VCaP (cell line): ENCODE results near the gene TXNDC17.

ENCODE experiments used
- H3K27ac ChIP-seq: fragments of 450-650 bp; 2 replicates; pipeline ENCODE4 v1.5.1; 2017
- TF ChIP-seq, protein P1 (sequence below): fragments of 450-650 bp; conservative IDR thresholded peaks from 2 replicates; pipeline ENCODE4 v1.5.1; 2017; ENCODE audit warnings: mild to moderate bottlenecking, moderate library complexity

TXNDC17 gene

DNA sequence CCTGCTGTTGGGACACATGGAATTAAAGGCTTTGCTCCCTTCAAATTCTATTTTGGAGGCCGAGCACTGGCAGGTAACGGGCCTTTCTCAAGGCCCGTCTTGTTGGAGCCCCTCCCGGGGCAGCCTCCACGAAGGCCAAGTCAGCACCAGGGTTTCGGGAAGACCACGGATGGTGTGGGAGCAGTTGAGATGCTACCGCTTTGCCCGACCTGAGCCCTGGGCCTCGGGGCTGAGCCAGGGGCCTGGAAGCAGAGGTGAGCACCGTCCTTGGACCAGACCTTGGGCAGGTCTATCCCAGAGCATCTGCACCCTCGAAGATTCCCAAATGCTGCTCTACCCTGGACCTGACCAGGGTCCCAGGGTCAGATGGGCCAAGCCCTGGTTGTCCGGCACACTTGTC, 33.7 kb downstream of the TXNDC17 start:
- TF ChIP-seq, protein P1, sequence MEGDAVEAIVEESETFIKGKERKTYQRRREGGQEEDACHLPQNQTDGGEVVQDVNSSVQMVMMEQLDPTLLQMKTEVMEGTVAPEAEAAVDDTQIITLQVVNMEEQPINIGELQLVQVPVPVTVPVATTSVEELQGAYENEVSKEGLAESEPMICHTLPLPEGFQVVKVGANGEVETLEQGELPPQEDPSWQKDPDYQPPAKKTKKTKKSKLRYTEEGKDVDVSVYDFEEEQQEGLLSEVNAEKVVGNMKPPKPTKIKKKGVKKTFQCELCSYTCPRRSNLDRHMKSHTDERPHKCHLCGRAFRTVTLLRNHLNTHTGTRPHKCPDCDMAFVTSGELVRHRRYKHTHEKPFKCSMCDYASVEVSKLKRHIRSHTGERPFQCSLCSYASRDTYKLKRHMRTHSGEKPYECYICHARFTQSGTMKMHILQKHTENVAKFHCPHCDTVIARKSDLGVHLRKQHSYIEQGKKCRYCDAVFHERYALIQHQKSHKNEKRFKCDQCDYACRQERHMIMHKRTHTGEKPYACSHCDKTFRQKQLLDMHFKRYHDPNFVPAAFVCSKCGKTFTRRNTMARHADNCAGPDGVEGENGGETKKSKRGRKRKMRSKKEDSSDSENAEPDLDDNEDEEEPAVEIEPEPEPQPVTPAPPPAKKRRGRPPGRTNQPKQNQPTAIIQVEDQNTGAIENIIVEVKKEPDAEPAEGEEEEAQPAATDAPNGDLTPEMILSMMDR: no peak
- no peak overlapping the region for H3K27ac ChIP-seq

DNA sequence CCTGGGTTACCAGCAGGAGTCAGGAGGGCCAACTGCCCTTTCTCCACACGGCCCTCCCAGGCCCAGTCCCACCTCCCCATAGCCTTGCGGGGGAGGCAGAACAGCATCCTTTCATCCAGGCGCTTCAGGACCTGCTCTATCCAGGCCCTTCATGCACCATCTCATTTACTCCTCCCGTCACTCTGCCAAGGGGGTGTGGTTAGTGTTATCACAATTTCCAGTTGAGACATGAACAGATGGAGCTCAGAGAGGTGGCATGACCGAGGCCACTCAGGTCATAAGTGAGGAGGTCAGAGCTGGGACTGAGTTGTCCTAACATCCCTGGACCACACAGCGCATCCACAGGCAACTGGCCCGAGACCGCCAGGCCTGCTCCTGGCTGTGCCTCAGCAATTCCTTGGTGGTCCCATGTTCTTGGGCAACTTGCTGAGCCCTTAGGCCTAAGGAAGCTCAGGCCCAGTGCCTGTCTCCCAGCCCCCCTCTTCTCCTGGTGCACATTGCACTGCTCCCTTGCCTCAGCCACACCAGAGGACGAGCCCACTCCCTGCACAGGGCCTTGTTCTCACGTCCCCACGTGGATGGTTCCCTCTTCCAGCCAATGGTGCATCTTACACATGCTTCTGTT, 34.5 kb downstream of the TXNDC17 start:
- no peak overlapping the region for H3K27ac ChIP-seq
- TF ChIP-seq, protein P1: no peak

DNA sequence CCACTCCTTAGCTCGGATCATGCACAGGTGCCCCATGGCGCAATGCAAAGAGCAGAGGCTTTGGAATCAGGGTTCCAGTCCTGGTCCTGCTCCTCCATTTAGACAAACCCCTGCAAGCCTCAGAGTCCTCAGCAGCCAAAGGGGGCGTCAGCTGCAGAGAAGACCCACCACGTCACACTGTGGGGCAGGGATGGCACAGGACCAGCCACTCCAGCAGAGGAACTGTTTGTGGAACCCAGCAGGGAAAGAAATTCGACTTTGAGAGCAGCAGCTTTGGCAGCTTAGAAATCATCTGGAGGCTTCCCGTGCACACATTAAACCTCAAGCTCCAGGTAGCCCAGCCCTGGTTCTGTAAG, 35.9 kb downstream of the TXNDC17 start:
- TF ChIP-seq, protein P1: no peak
- H3K27ac ChIP-seq: no peak overlapping the region

DNA sequence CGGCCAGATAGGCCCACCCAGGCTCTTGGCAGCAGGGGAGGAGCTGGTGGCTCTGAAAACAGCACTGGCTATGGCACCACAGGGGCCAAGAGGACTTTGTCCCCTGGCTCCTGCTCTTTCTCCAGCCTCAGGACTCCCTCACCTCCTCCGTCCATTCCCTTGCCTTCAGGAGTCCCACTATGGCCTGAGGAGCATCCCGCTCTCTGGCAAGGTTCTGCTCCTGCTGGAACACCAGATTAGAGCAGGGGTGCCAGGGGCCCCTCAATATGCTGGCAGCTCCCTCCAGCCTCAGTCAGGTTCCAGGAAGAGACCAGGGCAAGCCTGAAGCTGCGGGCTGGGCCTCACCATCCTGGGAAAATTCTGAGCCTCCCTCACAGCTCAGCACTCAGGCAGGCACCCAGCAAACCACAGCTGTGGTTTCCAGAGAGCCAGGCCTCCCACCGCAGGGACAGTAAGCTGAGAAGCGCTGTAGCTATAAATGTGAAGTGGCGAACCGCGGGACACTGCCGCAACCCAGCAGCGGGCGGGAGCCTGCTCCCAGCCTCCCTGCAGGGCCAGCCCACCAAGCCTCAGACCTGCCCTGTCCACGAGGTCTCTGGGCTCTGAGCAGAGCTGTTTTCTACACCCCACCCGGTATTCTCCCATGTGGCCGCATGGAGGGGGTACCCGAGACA, 36.4 kb downstream of the TXNDC17 start:
- TF ChIP-seq, protein P1: no peak
- no peak overlapping the region for H3K27ac ChIP-seq

DNA sequence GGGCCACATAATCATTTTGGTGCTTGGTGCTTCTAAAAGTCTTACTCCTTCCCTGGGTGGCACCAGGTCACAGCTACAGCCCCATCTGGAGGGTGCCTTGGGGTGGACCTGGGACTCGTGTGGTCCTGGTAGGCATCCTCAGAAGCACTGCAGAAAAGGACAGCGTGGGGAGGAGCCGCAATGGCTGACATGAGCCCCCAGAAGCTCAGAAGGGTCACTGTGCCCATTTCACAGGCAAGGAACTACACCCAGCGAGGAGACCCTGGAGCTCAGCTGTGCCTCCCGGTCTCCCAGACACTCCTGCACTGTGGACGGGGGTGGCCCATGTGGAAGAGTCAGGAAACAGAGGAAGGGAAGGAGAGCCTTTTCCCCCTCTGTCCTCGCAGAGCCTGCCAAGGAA, 37.1 kb downstream of the TXNDC17 start:
- TF ChIP-seq, protein P1: no peak
- H3K27ac ChIP-seq: no peak overlapping the region

DNA sequence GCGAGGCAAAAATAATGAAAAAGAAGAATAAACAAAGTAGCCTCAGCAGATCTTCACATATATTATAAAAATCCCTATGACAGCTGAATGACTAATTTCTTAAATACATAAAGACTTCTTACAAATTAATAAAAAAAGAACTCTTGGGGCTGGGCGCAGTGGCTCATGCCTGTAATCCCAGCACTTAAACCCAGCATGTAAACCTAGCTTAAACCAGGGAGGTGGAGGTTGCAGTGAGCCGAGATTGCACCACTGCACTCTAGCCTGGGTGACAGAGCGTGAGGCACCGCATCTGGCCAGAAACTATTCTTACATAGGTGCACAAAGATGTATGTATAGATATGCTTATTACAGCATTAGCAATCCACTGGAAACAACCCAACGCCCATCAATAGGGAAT, 38.4 kb downstream of the TXNDC17 start:
- H3K27ac ChIP-seq: no peak overlapping the region
- TF ChIP-seq, protein P1: no peak

DNA sequence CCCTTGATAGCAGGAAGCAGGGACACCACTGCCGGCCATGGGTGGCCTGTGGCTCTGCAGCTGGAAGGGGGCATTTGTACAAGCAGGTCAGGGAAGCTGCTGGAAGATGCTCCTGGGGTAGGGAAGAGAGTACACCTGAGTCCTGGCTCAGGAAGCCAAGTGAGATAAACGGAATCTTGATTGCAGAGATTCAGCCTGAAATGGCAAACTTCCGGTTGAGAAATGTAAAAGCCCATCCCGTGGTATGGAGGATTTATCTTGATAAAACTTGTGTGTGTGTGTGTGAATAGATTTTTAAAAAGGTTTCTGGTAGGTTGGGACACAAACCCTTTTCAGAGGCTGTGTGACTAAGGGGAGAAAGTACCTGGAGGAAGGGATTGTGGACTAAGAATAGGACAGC, 40.3 kb downstream of the TXNDC17 start:
- TF ChIP-seq, protein P1: no peak
- H3K27ac ChIP-seq: peak overlapping the region; percentile 26
